GM19438 (cell line): ENCODE data around the gene SBSN.
"Not testable (repeated sequence)": the region's sequence is repeated elsewhere in the genome, so short reads cannot be mapped to it uniquely, and the experiment has no call there.

ENCODE experiments used
- ATAC-seq: cut with Tn5 transposase; IDR thresholded peaks from one replicate; pipeline ENCODE4 v1.9.1; 2021; ENCODE audit warnings: low read depth; ENCODE audit not compliant: unreplicated experiment

The SBSN gene

DNA sequence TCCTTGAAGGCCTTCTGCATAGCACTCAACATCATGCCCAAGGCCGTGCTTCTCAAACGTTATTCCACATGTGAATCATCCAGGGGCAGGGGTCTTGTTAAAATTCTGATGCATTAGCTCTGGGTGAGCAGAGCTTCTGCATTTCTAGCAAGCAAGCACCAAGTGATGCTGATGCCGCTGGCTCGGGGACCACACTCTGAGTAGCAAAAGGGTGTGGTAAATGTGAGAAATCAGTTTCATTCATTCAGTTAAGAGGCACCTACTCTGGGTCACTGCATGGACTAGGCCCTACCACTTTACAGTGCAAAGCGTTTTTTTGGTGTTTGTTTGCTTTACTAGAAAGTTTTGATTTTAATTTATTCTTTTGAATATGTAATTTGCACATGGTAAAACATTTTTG is 45.0 kb downstream of the SBSN start:
- no peak for ATAC-seq

DNA sequence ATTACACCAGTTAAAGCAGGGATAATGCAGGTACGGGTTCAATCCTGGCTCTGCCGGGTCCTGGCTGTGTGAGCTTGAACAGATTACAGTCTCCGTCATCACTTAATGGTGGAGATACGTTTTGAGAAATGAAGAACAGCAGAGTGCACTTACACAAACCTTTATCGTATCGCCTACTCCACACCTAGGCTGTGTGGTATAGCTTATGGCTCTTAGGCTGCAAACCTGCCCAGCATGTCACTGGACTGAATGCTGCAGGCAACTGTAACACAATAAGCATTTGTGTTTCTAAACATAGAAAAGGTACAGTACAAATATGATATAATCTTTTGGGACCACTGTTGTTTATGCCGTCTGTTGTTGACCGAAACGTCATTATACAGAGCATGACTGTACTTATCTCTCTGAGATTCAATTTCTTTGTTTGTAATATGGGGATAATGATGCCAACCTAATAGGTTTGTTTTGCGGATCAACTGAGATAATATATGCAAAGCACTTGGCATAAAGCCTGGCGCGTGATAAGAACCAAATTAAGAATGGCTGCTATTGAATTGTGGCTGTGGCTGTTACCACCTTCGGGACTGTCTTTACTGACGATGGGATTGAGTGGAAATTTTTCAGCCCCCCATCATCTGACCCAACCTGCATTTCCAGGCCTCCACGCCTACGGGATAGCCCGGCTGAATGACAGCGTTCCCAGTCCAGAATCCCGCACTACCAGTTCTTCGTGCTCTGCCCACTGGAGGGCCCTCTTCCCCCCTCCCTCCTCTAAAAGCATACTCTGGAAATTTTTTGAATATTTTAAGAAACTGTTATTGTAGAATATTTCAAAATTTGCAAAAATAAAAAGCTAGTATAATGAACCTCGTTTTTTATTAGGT is 49.1 kb downstream of the SBSN start:
- no peak for ATAC-seq

DNA sequence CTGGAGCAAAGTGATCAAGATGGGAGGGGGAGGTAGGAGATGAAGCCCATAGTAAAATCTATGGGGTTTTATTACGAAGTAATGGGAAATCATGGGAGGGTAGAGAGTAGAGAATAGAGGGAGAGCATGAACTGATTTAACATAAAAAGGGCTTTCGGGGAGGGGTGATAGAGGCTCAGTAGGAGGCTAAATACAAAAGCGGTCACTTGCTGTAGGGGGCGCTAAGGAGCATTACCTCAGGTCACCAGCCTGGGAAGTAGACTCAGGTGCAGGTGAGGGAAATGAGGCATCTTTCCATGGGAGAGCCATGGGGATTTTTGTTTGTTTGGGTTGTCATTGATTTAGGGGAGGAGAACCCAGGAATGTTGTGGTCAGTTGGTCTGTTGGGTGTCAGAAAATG is 52.0 kb downstream of the SBSN start:
- no peak for ATAC-seq

DNA sequence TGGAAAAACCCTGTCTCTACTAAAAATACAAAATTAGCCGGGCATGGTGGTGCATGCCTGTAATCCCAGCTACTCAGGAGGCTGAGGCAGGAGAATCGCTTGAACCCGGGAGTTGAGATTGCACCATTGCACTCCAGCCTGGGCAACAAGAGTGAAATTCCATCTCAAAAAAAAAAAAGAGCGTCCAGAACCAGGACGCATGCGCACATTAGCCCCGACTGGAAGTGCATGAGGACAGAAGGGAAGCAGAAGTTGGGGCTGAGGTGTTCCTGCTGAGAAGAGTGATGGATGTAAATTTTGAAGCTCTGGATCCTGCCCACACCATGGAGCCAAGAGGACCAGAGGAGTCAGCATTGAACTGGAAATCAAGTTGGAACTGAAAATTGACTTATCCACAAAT is 53.5 kb downstream of the SBSN start:
- not testable (repeated sequence) for ATAC-seq

DNA sequence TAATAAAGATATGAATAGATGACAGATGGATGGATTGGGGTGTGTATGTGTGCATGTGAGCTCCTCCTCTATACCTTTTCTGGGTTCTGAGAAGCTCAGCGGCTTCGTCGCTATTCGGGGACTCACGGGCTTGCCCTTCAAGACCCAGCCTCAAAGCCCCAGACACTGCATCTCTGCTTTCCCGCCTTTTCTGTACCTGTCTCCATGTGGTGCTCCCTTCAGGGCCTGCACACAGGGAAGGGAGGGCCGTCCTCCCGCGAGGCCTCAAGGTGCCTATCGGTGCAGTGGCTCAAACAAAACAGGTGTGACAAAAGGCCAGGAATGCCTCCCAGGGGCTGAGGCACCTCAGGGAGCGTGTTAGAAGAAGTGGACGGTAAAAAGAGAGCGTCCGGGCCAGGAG is 54.0 kb downstream of the SBSN start:
- no peak for ATAC-seq
